ENCODE measurements around the gene ADSS1. TPM values are rescaled to one million over a fixed set of nuclear protein-coding genes. Genes with fewer than 3 reads are reported as not detected.

The ADSS1 gene
- total and polyA plus RNA-seq, 4 donors: 1.8 to 18.8 (median 12.2) TPM

- Histone ChIP-seq H3K36me3 (ENCODE audit: control insufficient read depth in 4 of 4, insufficient read depth in 3 of 4, low read depth in 1 of 4, low read length in 3 of 4) (no peaks in the 10 kb centered on the region), H3K9ac (ENCODE audit: low read depth in 1 of 2, low read length in 2 of 2) (no peak overlapping the region), H3K4me1 (ENCODE audit: control insufficient read depth in 4 of 4, insufficient read depth in 4 of 4, low read length in 3 of 4) (peaks cover 26 to 43% (median 34%) of the 10 kb centered on the region in 4 donors), H3K27me3 (ENCODE audit: control insufficient read depth in 4 of 4, insufficient read depth in 4 of 4, low read length in 3 of 4) (no peaks in the 10 kb centered on the region), H3K4me3 (ENCODE audit: low read depth in 1 of 3, low read length in 3 of 3) (no peak overlapping the region), H3K27ac (ENCODE audit: low read depth in 1 of 2, low read length in 2 of 2) (no peak overlapping the region), H3K9me3 (ENCODE audit: control insufficient read depth in 4 of 4, low read length in 3 of 4) (no peaks in the 10 kb centered on the region)
- TF ChIP-seq ZBTB33 (IDR thresholded peaks at IDR 0.05): no peak
- TF ChIP-seq JUND (IDR thresholded peaks at IDR 0.05): no peak
- TF ChIP-seq HNF4G (IDR thresholded peaks at IDR 0.05): no peak
- TF ChIP-seq REST (IDR thresholded peaks at IDR 0.05): no peak
- TF ChIP-seq RAD21 (IDR thresholded peaks at IDR 0.05): no peak
- no peak for TF ChIP-seq FOXA2 (IDR thresholded peaks at IDR 0.05)
- no peak for TF ChIP-seq SP1 (IDR thresholded peaks at IDR 0.05)
- TF ChIP-seq FOXA1 (IDR thresholded peaks at IDR 0.05): no peak
- no peak for TF ChIP-seq TAF1 (conservative IDR thresholded peaks at IDR 0.05)
- TF ChIP-seq ATF3 (IDR thresholded peaks at IDR 0.05): no peak
- no peak for TF ChIP-seq RXRA (IDR thresholded peaks at IDR 0.05)
- TF ChIP-seq HNF4A (conservative IDR thresholded peaks at IDR 0.05): no peak
- no peak for TF ChIP-seq NR2F2 (IDR thresholded peaks at IDR 0.05)
- whole genome bisulfite sequencing: 86% methylated on average over 4 of the region's 4 CpGs
- no peak for DNase-seq (ENCODE audit: low spot score)
These were observed 38.6 kb upstream of the ADSS1 start for GRCh38 chr14:104685216-104685997.

GRCh38 chr14:104685998-104686610 is 37.9 kb upstream of the ADSS1 start:
- WGBS: 98% methylated on average over 2 of the region's 2 CpGs
- Histone ChIP-seq H3K9ac (ENCODE audit: low read depth in 1 of 2, low read length in 2 of 2) (no peak overlapping the region), H3K4me1 (ENCODE audit: control insufficient read depth in 4 of 4, insufficient read depth in 4 of 4, low read length in 3 of 4) (peaks cover 25 to 43% (median 31%) of the 10 kb centered on the region in 4 donors), H3K9me3 (ENCODE audit: control insufficient read depth in 4 of 4, low read length in 3 of 4) (no peaks in the 10 kb centered on the region), H3K27me3 (ENCODE audit: control insufficient read depth in 4 of 4, insufficient read depth in 4 of 4, low read length in 3 of 4) (no peaks in the 10 kb centered on the region), H3K36me3 (ENCODE audit: control insufficient read depth in 4 of 4, insufficient read depth in 3 of 4, low read depth in 1 of 4, low read length in 3 of 4) (no peaks in the 10 kb centered on the region), H3K4me3 (ENCODE audit: low read depth in 1 of 3, low read length in 3 of 3) (no peak overlapping the region), H3K27ac (ENCODE audit: low read depth in 1 of 2, low read length in 2 of 2) (no peak overlapping the region)
- DNase-seq (ENCODE audit: low spot score): no peak
- TF ChIP-seq FOXA1 (IDR thresholded peaks at IDR 0.05) (no peak), REST (IDR thresholded peaks at IDR 0.05) (no peak), ATF3 (IDR thresholded peaks at IDR 0.05) (no peak)
